SU-DHL-6 (cell line): ENCODE results near the gene PRKCE.

Experiments
- CTCF ChIP-seq: fragments of 200-600 bp; sonication (generic); IDR thresholded peaks from one replicate; pipeline ENCODE4 v1.5.1; 2017; ENCODE audit warnings: antibody characterized with exemption, mild to moderate bottlenecking, low read length, moderate library complexity; ENCODE audit not compliant: insufficient read depth, poor library complexity, severe bottlenecking
- EZH2phosphoT487 ChIP-seq: fragments of 200-600 bp; sonication (generic), shearing (Covaris generic); conservative IDR thresholded peaks from 2 replicates; pipeline ENCODE4 v1.6.1; 2018; ENCODE audit warnings: mild to moderate bottlenecking, antibody characterized with exemption, low read length, moderate library complexity, mixed read lengths

GRCh38 chr2:45818591-45818990 is 167.1 kb downstream of the PRKCE start:
- TF ChIP-seq CTCF (no peak), EZH2phosphoT487 (no peak)
